PC-3 (cell line): ENCODE measurements around the gene SMG9. TPM values are rescaled to one million over a fixed set of nuclear protein-coding genes. Genes with fewer than 3 reads are reported as not detected.

Source experiments
- ATAC-seq: fragments of 200-7000 bp; cut with Tn5 transposase; 2 replicates; pipeline ENCODE4 v1.9.1; 2020; ENCODE audit warnings: mild to moderate bottlenecking, moderate library complexity
- BruUV-seq: library from RNA; stranded (reverse); fragments of 400-500 nt; replicated peaks from 2 replicates; lab custom pipeline; 2021; lab: Mats Ljungman, UMichigan
- CTCF ChIA-PET: fragments of 300-600 bp; sonication (Branson Sonifier 250); formaldehyde crosslinking; loops from one replicate; lab custom pipeline; 2022; ENCODE audit warnings: antibody characterized with exemption; lab: Charles Lee
- POLR2A ChIA-PET: fragments of 300-600 bp; sonication (Branson Sonifier 250); formaldehyde crosslinking; loops from one replicate; lab custom pipeline; 2022; ENCODE audit warnings: antibody characterized with exemption; ENCODE audit not compliant: unreplicated experiment; lab: Charles Lee
- DNase-seq: peaks from one replicate; pipeline ENCODE4 v3.0.0-alpha.2; 2015
- H2AFZ ChIP-seq: fragments of 300-600 bp; sonication (generic); 2 replicates; pipeline ENCODE4 v1.6.0; 2016; ENCODE audit warnings: antibody characterized with exemption, low read length
- H3F3A ChIP-seq: fragments of 300-600 bp; sonication (generic); one replicate; pipeline ENCODE4 v1.6.0; 2017; ENCODE audit warnings: antibody characterized with exemption, low read length, control low read depth, mild to moderate bottlenecking; ENCODE audit not compliant: unreplicated experiment
- H3K27ac ChIP-seq: fragments of 300-600 bp; sonication (generic); 2 replicates; pipeline ENCODE4 v1.5.1; 2016; ENCODE audit warnings: mild to moderate bottlenecking, low read length
- H3K27me3 ChIP-seq: fragments of 300-600 bp; sonication (generic); 2 replicates; pipeline ENCODE4 v1.6.1; 2016; ENCODE audit warnings: low read length, mixed read lengths
- H3K36me3 ChIP-seq: fragments of 300-600 bp; sonication (generic); 2 replicates; pipeline ENCODE4 v1.6.1; 2016; ENCODE audit warnings: low read depth, mixed run types, low read length, mixed read lengths
- H3K4me1 ChIP-seq: fragments of 300-600 bp; sonication (generic); 2 replicates; pipeline ENCODE4 v1.5.1; 2016; ENCODE audit warnings: low read length; ENCODE audit not compliant: insufficient read depth
- H3K4me2 ChIP-seq: fragments of 300-600 bp; sonication (generic); 2 replicates; pipeline ENCODE4 v1.6.0; 2016; ENCODE audit warnings: low read length
- H3K4me3 ChIP-seq: fragments of 300-600 bp; sonication (generic); 2 replicates; pipeline ENCODE4 v1.5.1; 2016; ENCODE audit warnings: mild to moderate bottlenecking, low read length, mixed read lengths
- H3K79me2 ChIP-seq: fragments of 300-600 bp; sonication (generic); 2 replicates; pipeline ENCODE4 v1.6.1; 2017; ENCODE audit warnings: low read length, mixed read lengths
- H3K9ac ChIP-seq: fragments of 300-600 bp; sonication (generic); 2 replicates; pipeline ENCODE4 v1.6.0; 2016; ENCODE audit warnings: mild to moderate bottlenecking, low read length
- H3K9me2 ChIP-seq: fragments of 300-600 bp; sonication (generic); replicated peaks from 2 replicates; pipeline ENCODE4 v1.6.1; 2016; ENCODE audit warnings: mixed run types, low read length, mixed read lengths
- H3K9me3 ChIP-seq: fragments of 300-600 bp; sonication (generic); 2 replicates; pipeline ENCODE4 v1.6.1; 2016; ENCODE audit warnings: low read length, mixed read lengths
- H4K20me1 ChIP-seq: fragments of 300-600 bp; sonication (generic); 2 replicates; pipeline ENCODE4 v1.6.1; 2016; ENCODE audit warnings: low read length, mixed read lengths
- CTCF ChIP-seq: fragments of 300-600 bp; sonication (generic); conservative IDR thresholded peaks from 2 replicates; pipeline ENCODE4 v1.5.1; 2017; ENCODE audit warnings: antibody characterized with exemption, low read depth, mild to moderate bottlenecking, low read length
- EZH2 ChIP-seq: fragments of 300-600 bp; sonication (generic); IDR thresholded peaks from one replicate; pipeline ENCODE4 v1.6.1; 2017; ENCODE audit warnings: antibody characterized with exemption, mild to moderate bottlenecking, low read length; ENCODE audit not compliant: unreplicated experiment
- EZH2phosphoT487 ChIP-seq: fragments of 300-600 bp; sonication (generic); IDR thresholded peaks from 2 replicates; pipeline ENCODE4 v1.6.1; 2018; ENCODE audit warnings: mild to moderate bottlenecking, antibody characterized with exemption, low read length, borderline replicate concordance
- intact Hi-C: fragments of 100-400 bp; cut with micrococcal nuclease; formaldehyde crosslinking; loops from 2 replicates; pipeline ENCODE4 v1.9.0; 2023
- total RNA-seq: library from RNA; depleted of rRNA; stranded (reverse); fragments of >200 nt; gene quantifications from 2 replicates; pipeline ENCODE4 v1.2.3, GENCODE V29; 2014

The SMG9 gene
- total RNA-seq, 1 experiment from 2014 or later: 48.8 TPM

GRCh38 chr19:43774103-43774939 lies 19.6 kb upstream of the SMG9 start:
- peaks cover 8% of the 10 kb centered on the region for H3K36me3 ChIP-seq
- no peak for ATAC-seq
- no peaks in the 10 kb centered on the region for H3F3A ChIP-seq
- intact Hi-C loops: no loop called here
- peaks cover 31% of the 10 kb centered on the region for H3K79me2 ChIP-seq
- H4K20me1 ChIP-seq: no peaks in the 10 kb centered on the region
- H3K27me3 ChIP-seq: no peaks in the 10 kb centered on the region
- TF ChIP-seq EZH2phosphoT487 (no peak), EZH2 (no peak), CTCF (no peak)
- no peak overlapping the region for H3K27ac ChIP-seq
- no peaks in the 10 kb centered on the region for H3K9me3 ChIP-seq
- H3K4me1 ChIP-seq: peaks cover 21% of the 10 kb centered on the region
- no peak overlapping the region for H3K4me2 ChIP-seq
- ChIA-PET POLR2A (no interaction called here), CTCF (no interaction called here)
- BruUV-seq: no TSS peak
- H2AFZ ChIP-seq: no peak overlapping the region
- no peak overlapping the region for H3K4me3 ChIP-seq
- no peak overlapping the region for H3K9ac ChIP-seq
- DNase-seq: no peak
- H3K9me2 ChIP-seq: no peaks in the 10 kb centered on the region

GRCh38 chr19:43773725-43774102 lies 19.0 kb upstream of the SMG9 start:
- H3K27ac ChIP-seq: no peak overlapping the region
- no peaks in the 10 kb centered on the region for H3K27me3 ChIP-seq
- no peaks in the 10 kb centered on the region for H3K9me3 ChIP-seq
- no peaks in the 10 kb centered on the region for H4K20me1 ChIP-seq
- H3F3A ChIP-seq: no peaks in the 10 kb centered on the region
- CTCF ChIA-PET: no interaction called here
- TF ChIP-seq EZH2phosphoT487: no peak
- TF ChIP-seq EZH2: no peak
- TF ChIP-seq CTCF: no peak
- peaks cover 8% of the 10 kb centered on the region for H3K36me3 ChIP-seq
- H3K79me2 ChIP-seq: peaks cover 25% of the 10 kb centered on the region
- H3K4me1 ChIP-seq: peaks cover 21% of the 10 kb centered on the region
- no peak overlapping the region for H3K4me2 ChIP-seq
- POLR2A ChIA-PET: no interaction called here
- no peak overlapping the region for H3K9ac ChIP-seq
- intact Hi-C loops: no loop called here
- no peak for ATAC-seq
- no peak overlapping the region for H3K4me3 ChIP-seq
- H3K9me2 ChIP-seq: no peaks in the 10 kb centered on the region
- DNase-seq: no peak
- no peak overlapping the region for H2AFZ ChIP-seq
- no TSS peak for BruUV-seq

DNA sequence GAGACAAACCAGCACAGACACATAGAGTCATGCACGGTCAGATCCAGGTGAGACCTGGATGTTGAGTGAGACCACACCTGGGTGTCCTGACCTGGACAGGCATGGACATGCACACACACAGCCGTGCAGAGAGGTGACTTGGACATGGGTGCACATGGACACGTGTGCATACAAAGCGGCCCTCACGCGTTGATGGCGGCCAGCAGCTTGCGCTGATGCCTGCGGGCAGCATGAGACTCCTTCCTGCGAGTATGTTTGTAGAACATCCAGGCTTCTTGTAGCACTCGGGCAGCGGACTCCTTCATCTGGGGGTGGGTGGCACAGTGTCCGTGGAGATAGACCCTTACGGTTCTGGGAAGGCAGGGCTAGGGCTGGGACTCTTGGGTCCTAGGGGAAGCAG lies 14.5 kb upstream of the SMG9 start:
- H3K27ac ChIP-seq: peak overlapping the region; percentile 85
- no peak for DNase-seq
- H3K9me2 ChIP-seq: no peaks in the 10 kb centered on the region
- H3K4me2 ChIP-seq: no peak overlapping the region
- intact Hi-C loops: no loop called here
- no peaks in the 10 kb centered on the region for H4K20me1 ChIP-seq
- H2AFZ ChIP-seq: no peak overlapping the region
- no peak for ATAC-seq
- no TSS peak for BruUV-seq
- H3K4me1 ChIP-seq: peaks cover 38% of the 10 kb centered on the region
- H3K36me3 ChIP-seq: peaks cover 24% of the 10 kb centered on the region
- CTCF ChIA-PET: interaction anchor here (0.8 to 1.3 kb wide), 2 partner anchors 11 to 40 kb away, joined by 3 to 7 read pairs; partner anchors contain the start of gene KCNN4
- H3K9ac ChIP-seq: peak overlapping the region; percentile 36; the same call in 1 of the 2 replicates
- H3K79me2 ChIP-seq: no peaks in the 10 kb centered on the region
- no peaks in the 10 kb centered on the region for H3K9me3 ChIP-seq
- POLR2A ChIA-PET: interaction anchor here (0.6 kb wide), 3 partner anchors 10 to 38 kb away, joined by 3 to 4 read pairs (median 4); no protein-coding TSS in a partner anchor
- H3K4me3 ChIP-seq: no peak overlapping the region
- TF ChIP-seq CTCF: no peak
- TF ChIP-seq EZH2: no peak
- no peak for TF ChIP-seq EZH2phosphoT487
- peaks cover 3% of the 10 kb centered on the region for H3F3A ChIP-seq
- H3K27me3 ChIP-seq: no peaks in the 10 kb centered on the region
